GM18498 (cell line): ENCODE results near the gene INAVA.

ENCODE experiments used
- ATAC-seq: cut with Tn5 transposase; IDR thresholded peaks from one replicate; pipeline ENCODE4 v1.9.1; 2021; ENCODE audit warnings: mild to moderate bottlenecking, moderate library complexity; ENCODE audit not compliant: unreplicated experiment

Gene INAVA

DNA sequence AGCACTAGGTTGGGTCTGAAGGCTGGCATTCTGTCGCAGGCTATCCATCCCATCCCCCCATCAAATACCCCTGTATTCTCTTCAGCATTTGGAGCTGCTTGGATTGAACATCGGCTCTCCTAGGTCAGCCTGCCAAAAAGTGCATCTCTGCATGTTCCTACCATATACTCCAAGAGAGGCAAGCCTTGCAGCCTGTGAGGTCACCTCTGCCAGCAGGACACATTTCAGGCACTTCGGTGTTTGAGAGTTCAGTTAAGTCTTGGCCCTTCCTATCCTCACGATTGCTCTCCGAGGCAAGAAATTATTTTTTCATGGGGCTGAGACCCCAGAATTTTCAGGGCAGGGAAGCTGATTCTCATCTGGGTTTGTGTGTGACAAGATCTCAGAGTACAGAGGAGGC is 19.3 kb upstream of the INAVA start:
- no peak for ATAC-seq

DNA sequence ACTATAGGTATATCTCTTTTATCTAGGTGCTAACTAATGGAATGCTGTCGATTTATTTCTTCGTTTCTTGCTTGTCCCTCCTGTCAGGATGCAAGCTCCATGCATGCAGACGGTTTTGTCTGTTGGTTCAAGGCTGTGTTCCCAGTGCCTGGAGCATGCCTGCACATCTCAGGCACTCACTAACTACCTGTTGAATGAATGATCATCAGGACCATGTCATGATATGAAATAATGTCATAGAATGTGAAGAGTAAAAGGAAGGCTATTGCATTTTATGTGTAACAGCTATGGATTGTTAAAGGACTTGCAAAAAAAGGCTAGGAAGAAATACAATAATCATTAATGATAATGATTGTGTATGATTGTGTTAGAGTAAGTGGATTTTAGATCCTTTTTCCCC is 17.7 kb upstream of the INAVA start:
- ATAC-seq, result no peak

DNA sequence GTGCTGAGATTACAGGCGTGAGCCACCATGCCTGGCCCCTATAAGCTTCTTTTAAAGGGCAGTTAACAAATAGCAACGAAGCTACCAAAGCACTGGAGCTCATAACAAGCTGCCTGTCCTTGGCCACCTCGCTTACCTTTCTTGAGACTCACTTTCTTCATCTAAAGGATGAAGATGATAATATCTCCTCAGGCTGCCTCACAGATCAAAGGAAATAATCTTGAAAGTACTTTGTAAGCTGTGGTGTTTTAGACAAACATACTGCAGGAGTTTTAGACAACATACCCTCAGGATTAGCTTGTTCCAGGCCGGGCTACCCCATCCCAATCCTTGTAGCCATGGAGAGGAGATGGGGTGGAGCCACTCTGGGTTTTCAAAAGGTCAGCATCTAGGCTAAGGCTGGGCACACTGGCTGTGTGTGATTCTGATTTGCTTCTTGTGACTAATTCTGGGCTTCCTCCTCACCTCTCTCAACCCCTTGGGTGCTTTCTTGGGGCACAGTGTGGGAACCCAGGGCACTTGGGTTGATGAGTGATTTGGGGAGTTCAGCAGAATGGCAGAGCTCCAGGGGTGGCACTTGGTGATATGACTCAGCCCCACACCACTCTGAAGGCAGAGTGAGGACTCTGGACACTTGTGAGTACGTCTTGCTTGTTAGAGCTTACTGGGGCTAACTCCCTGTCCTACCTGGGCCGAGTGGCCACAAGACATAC is 16.7 kb upstream of the INAVA start:
- ATAC-seq, result peak; percentile 75

DNA sequence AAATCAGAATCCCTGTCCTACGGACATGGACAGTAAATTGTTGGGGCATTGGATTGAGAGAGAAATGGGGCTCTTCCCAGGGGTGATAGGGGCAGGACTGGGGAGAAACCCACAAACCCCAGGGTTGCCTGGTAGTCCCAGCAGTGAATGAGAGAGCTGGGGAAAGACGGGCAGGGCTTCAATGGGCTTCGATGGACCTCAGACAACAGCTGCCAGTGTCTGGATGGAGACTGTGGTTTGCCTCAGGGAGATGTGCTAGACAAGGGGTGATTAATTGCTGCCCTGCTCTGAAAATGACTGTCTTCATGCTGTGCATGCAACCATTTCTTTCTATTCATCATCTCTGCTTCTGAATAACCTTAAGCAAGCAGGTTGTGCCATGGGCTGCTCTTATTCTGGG is 14.5 kb upstream of the INAVA start:
- ATAC-seq, result peak; percentile 76

DNA sequence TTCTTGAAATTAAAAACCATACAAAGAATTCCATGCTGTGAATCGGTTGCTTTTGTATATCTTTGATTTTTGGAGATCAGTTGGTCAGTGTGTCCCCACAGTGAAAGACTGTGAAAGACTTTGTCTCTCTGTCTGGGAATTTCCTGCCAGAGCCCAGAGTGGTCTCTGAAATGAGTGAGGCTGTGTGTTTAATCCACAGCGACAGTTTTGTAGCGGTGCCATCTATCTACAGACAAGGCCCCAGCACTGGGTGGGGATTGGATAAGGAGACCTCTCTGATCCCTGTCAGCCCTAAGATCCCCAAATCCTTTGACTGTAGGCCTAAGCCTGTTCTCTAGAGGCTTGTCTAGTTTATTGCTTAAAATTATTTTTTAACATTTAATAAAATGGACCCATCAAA is 11.6 kb upstream of the INAVA start:
- no peak for ATAC-seq

DNA sequence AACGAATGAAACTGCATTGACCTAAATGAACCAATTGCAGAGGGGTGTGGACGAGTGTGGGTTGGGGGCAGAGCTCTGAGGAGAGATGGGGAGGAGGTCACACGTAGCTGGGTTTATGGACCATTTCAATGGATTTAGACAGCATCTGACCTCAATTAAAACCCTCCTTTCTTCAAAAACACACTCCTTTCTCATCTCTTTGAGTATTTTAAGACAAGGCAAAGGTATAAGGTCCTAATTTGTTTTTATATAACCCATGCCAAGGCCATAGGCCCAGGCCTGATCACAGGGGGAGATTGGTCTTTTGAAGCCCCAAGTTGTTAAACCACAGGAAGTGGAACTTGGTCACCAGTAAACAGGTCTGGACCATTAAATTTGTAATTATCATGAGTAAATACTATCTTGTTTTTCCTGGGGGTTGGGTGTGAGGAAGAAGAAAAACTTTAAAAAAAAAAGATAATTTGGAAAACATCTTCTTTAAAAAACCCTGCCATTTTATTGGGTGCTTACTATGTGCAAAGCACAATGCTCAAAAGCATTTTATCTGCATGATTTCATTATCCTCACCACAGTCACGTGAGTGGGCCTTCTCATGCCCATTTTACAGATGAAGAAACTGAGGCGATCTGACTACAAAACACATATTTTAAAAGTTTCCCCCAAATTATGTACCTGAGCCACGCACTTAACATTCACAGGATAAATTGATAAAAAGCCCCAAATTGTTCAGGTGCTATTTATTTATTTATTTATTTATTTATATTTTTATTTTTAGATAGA is 8.9 kb upstream of the INAVA start:
- ATAC-seq, result no peak

DNA sequence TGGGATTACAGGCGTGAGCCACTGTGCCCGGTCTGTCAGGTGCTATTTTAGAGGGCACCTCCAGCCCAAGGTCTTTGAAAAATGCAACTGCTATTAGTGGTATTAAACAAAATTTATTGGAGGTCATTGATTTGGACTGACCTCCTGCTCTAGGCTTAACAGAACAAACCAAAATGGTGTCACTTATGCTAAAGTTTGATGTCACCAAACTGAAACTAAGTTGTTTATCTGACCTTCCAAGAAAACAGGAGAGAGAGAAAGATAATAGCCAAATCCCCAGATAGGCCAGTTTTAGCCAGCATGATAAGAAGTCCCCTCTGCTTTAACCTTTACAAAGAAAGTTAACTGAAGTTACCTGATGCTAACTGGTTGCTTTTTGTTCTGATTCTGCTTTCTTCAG is 8.1 kb upstream of the INAVA start:
- ATAC-seq, result no peak

DNA sequence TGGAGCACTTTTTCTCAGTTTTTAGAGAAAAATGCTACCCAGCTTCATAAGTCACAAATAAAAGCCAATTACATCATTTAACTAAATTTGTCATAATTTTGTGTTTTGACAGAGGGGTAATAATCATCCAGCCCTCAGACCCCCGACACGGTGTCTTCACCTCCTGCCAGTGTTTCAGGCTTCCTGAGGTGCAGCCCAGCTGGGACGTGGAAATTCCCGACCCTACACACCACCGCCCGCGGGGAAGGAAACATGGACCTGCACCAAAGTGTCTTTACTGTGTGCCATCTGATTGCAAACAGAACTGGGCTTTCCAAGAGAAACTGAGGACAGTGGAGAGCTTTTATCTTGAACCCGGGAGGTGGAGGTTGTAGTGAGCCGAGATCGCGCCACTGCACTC is 7.7 kb upstream of the INAVA start:
- ATAC-seq, result no peak

DNA sequence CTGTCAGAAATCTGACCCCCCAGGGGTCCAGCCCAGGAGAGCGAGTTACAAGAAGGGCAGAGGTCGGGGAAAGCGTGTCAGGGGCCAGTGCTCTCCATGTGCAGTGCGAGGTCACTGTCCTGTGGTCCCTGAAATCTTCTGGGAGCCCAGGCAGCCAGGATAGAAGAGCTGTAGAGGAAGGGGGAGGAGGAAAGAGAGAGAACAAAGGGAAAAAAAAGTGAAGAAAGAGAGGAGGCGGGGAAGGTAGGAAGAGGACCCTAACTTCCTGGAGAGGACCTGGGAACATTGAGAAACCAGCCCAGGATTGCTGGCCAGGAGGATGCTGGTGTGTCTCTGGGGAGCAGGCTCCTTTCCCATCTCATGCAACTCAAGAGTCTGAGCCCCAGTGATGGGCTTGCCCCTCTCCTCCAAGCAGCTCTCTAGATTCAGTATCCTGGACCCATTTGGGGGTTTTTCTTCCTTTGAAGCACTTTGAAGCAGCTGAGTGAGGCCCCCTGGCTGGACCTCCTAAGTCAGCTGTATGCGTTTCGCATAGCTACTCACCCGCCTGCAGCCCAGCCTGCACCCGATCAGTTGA is 6.8 kb upstream of the INAVA start:
- ATAC-seq, result no peak

DNA sequence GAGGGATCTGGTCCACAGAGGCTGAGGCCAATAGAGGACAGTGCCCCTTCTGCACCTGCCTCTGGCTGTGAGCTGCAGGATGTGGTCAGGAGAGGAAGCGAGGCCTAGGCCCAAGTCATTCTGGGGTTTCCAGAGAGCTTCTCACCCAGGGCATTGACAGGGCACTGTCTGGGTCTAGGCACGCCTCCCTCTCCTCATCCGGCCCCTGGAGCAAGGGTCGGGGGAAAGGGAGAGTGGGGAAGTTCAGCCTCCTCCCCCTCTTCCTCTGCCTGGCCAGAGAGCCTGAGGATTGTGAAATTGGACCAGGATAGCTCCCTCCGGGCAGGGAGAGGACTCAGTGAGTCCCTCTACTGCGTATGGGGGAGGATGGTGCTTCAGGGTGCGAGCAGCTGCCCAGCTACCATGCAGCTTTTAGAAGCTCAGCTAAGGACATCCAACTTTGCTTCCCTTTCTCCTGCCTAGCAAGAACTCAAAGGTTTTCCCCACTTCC is 6.3 kb upstream of the INAVA start:
- peak; percentile 89 for ATAC-seq

DNA sequence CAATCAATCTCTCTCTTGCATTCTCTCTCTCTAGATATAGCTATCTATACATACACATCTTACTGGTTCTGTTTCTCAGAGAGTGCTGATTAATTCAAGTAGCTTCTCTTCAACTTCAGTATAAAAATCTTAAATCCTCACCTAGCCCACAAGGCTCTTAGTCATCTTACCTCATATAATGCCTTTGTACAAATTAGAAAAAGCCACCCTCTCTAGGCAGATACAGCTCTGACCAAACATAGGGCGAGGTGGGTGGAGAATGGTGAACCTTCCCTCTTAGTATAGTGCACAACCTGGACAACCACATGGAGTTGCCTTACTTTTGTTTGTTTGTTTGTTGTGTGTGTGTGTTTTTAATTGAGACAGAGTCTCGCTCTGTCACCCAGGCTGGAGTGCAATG is 5.1 kb upstream of the INAVA start:
- no peak for ATAC-seq

DNA sequence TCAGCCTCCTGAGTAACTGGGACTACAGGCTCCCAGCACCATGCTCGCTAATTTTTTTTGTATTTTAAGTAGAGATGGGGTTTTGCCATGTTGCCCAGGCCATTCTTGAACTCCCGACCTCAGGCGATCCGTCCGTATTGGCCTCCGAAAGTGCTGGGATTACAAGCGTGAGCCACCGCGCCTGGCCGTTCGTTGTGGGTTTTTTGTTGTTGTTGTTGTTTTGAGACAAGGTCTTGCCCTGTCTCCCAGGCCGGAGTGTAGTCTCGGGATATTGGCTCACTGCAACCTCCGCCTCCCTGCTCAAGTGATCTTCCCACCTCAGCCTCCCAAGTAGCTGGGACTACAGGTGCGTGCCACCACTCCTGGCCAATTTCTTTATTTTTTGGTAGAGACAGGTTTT is 4.7 kb upstream of the INAVA start:
- ATAC-seq, result no peak

DNA sequence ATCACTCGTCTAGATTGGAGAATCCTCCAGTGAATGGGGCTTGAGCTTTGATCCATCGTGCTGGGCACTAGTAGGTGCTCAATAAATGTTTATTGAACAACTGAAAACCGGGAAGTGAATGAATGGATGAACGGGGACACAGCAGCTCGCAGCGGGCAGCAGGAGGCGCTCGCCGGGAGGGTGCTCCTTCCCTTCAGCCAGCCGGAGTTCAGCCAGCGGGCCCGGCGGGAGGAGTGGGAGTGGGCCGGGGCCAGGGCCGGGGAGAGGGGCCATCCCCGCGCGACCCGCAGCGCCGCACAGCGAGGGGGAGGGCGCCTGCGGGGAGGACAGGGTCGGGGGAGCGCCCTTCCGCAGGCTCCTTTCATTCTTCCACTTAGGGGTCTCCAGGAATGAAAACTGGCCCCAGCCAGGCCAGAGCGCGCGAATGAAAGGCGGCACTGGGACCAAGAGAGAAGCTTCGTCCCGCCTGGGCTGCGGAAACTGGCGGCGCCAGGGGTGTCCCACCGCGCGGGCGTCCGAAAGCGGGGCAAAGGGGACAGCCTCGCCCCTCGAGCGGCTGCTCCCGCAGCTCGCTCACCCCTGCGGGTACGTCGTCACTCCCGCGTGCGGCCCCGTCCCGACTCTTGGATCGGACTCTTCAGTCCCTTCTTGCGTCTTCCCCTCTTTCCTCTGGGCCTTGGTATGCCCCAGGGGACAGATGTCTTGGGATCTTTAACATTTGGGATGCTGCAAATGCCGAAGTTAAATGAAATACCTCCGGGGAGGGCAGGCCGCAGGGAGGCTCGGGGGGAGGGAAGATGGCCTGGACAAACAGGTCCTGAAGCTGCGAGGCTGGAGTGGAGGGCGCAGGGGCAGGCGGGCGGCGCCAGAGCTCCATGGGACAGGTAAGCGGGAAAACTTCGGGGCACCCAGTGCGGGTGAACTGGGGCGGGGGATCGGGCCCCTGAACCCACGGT is 3.6 kb upstream of the INAVA start:
- ATAC-seq, result no peak

DNA sequence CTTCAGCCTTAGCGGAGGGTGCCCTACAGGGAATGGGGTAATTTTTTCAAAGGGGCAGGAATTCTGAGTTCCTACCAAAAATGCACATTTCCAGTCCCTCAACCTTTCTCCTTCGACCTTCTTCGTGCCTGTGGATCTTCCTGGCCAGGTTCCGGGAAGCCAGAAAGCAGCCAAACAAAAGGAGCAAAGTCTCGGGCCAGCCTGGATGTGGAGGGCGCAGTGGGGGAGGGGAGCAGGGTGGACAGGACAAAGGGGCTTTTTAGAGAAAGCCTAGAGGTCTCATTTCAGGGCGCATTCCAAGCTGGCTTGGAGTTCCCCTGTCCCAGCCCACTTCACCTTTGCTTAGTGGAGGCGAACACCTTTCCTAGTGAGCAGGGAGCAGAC is 2.9 kb upstream of the INAVA start:
- no peak for ATAC-seq

DNA sequence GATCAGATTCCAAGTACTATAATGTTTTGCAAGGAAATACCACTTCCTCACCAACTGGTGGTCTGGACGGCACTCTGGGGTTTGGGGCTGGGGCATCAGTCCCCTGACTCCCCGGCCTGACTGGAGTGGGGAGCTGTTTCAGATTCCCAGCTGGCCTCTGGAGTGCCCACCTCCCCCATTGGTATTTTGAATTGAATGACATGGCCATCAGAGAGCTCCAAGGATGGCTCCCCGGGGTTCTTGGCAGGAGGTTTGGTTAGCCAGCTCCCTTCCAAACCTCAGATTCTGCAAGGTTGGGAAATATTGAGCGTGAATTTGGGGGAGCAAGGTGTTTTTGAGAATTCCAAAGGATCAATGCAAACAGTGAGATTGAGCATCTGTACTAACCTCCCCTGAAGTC is 2.2 kb upstream of the INAVA start:
- ATAC-seq, result no peak

DNA sequence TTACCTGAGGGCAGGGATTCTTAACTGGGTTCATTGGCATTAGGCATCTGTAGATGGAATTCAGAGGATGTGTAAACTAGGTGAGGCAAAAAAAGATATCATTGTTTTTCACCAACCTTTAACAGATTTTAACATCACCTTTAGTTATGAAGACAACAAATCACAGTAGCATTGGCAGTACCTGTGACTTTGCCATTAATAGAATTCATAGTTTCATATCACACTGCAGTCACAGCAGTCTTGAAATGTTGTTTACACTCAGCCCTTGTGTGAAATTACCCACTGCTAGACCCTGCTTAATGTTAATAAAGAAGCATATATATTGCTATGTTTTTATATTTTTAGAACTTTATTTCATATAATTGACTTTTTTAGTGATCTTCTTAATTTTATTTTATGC is 1.7 kb upstream of the INAVA start:
- no peak for ATAC-seq

DNA sequence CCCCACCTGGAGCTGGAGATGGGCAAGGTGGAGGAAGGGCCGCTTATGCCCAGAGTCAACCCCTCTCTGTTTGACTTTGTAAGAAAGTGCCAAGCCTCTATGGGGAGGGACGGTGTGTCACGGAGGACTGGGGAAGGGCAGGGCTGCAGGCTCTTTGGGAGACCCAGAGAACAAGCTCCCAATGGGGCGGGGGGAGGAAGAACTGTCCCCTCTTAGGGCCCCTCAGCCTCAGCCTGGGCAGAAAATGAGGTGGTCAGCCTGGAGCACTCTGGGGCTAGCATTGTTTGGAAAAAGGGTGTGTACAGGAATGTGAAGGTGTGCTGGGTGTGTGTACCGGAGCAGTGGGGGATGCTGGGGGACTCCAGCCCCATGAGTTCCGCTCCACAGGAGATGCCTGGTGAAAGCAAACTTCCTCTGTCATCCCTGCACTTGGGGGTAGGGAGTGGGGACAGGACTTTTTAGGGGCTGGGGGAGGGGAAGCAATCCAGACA is 1.2 kb upstream of the INAVA start:
- no peak for ATAC-seq

DNA sequence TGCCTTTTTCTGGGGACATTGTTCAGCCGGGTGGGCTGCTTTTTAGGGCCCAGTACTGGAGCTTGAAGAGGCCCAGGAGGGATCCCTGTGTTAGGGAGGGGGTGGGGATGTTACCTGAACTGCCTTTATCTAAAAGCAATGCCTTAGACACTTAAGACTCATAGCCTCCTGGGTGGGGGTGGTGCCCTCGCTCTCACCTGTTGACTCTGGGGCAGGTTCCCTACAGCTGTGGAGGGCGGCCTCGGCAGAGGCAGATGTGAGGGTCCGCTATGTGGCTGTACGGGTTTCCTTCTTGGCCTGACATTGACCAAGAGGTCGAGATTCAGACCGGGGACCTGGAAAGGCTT is 716 bp downstream of the INAVA start:
- no peak for ATAC-seq

DNA sequence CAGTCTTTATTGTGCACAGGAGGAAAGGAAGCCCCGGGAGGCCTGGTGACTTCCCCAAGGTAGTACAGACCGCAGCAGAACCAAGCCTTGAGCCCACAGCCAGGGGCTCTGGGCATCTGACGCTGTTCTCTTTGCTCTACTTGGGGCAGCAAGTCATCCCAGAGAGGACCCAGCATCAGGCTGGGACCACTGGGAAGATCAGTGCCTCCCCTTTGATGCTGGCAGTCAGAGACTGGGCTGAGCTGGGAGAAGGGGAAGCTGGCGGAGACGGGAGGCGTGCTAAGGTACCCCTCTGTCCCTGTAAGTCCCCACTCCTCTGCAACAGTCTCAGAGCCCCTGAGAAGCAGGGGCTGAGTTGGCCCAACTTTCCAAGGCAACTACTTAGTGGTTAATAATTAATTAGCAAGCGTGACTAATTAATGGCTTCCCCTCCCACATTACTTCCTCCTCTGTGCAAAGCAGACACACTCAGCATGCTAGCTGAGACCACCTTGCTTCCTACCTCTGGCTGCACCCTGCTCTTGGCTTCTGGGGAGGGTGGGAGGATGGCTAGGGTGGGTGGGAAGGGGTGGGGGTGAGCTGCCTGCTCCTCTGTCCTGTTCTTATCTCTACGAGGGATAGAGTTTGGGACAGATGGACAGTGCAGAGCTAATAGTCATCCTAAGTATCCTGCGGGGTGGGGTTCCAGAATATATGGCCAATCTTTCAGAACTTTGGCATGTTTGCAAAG is 1.3 kb downstream of the INAVA start:
- peak; percentile 34 for ATAC-seq

DNA sequence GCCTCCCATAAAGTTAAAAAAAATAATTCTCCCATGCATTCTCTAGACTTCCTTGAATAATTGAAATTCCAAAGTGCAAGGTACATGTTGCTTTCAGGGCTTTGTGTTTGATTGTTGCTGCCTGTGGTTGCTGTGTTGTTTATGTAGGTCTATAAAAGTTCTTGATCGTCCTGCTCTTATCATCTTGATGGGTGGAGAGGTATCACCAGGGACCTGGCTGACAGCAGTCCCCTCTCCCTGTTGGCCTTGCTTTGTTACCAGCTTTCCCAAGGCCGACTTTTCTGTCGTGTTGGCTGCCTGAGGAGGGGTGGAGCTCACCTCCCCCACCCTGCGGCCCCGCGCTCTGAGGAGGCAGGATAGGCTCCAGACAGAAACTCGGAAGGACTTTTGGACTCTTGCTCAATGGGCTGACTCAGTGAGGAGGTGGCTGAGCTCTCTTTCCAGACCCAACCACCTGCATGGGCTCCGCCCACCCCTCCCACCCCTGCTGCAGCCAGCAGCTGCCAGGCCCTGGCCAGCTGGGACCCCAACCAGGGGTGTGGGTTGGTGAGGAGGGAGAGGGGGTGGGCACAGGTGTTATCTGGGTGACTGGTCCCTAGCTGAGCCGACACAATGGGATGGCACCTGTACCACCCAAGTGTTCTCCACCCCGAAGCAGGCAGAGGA is 2.0 kb downstream of the INAVA start:
- ATAC-seq, result no peak
